ENCODE data around the gene HDAC10.

HDAC10 gene

GRCh38 chr22:50215297-50216054 is 35.6 kb downstream of the HDAC10 start:
- no peak for DNase-seq (ENCODE audit: insufficient read length, low spot score)
- FAIRE-seq, result no peak
- TF ChIP-seq TAF1 (IDR thresholded peaks at IDR 0.05; ENCODE audit: low read depth, low read length) (no peak), POLR2AphosphoS5 (IDR thresholded peaks at IDR 0.05; ENCODE audit: low read depth, low read length) (no peak), SPI1 (IDR thresholded peaks at IDR 0.05; ENCODE audit: low read depth, low read length) (no peak), PAX5 (IDR thresholded peaks at IDR 0.05; ENCODE audit: insufficient read depth, low read length, severe bottlenecking) (no peak), POU2F2 (IDR thresholded peaks at IDR 0.05; ENCODE audit: low read depth, low read length) (no peak), POLR2A (IDR thresholded peaks at IDR 0.05; ENCODE audit: low read depth, low read length) (no peak)

- FAIRE-seq, result no peak
Measured at GRCh38 chr22:50213263-50213662, 37.8 kb downstream of the HDAC10 start.

GRCh38 chr22:50211147-50211546 is 39.9 kb downstream of the HDAC10 start:
- TF ChIP-seq POU2F2 (IDR thresholded peaks at IDR 0.05; ENCODE audit: low read depth, low read length) (no peak), POLR2A (IDR thresholded peaks at IDR 0.05; ENCODE audit: low read depth, low read length) (no peak), SPI1 (IDR thresholded peaks at IDR 0.05; ENCODE audit: low read depth, low read length) (no peak), POLR2AphosphoS5 (IDR thresholded peaks at IDR 0.05; ENCODE audit: low read depth, low read length) (no peak), TAF1 (IDR thresholded peaks at IDR 0.05; ENCODE audit: low read depth, low read length) (no peak), PAX5 (IDR thresholded peaks at IDR 0.05; ENCODE audit: insufficient read depth, low read length, severe bottlenecking) (no peak)
- DNase-seq (ENCODE audit: insufficient read length, low spot score) (no peak), FAIRE-seq (no peak)

More at GRCh38 chr22:50213263-50213662, 37.8 kb downstream of the HDAC10 start:
- no peak for TF ChIP-seq POLR2A (IDR thresholded peaks at IDR 0.05; ENCODE audit: low read depth, low read length)
- no peak for TF ChIP-seq SPI1 (IDR thresholded peaks at IDR 0.05; ENCODE audit: low read depth, low read length)
- no peak for TF ChIP-seq POU2F2 (IDR thresholded peaks at IDR 0.05; ENCODE audit: low read depth, low read length)
- no peak for TF ChIP-seq POLR2AphosphoS5 (IDR thresholded peaks at IDR 0.05; ENCODE audit: low read depth, low read length)
- TF ChIP-seq TAF1 (IDR thresholded peaks at IDR 0.05; ENCODE audit: low read depth, low read length), result no peak
- no peak for TF ChIP-seq PAX5 (IDR thresholded peaks at IDR 0.05; ENCODE audit: insufficient read depth, low read length, severe bottlenecking)
- no peak for DNase-seq (ENCODE audit: insufficient read length, low spot score)

DNA sequence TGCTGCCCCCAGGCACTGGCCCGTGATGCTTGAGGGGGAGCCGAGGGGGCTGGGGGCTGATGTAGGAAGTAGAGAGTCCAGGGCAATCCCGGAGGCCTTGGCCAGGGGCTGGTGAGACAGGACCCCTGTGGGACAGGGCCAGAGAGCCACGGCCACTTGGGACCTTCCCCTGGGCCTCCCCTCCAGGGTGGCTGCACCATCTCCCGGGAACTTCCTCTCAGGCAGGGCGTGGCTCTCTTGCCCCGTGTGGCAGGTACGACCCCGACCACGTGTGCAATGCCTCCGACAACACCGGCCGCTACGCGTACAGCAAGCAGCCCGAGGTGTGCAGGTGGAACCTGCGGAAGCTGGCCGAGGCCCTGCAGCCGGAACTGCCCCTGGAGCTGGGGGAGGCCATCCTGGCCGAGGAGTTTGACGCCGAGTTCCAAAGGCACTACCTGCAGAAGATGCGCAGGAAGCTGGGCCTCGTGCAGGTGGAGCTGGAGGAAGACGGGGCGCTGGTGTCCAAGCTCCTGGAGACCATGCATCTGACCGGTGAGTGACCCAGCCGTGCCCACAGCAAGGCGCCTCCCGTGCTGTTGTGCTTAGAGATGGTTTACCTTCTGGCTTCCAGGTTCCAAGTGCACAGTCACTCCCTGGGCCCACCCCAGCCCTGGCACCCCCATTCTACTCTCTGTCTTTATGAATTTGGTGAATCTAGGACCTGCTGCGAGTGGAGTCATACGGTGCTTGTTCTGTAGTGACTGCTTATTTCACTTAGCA is 40.5 kb downstream of the HDAC10 start:
- TF ChIP-seq PAX5 (IDR thresholded peaks at IDR 0.05; ENCODE audit: insufficient read depth, low read length, severe bottlenecking), result no peak
- TF ChIP-seq SPI1 (IDR thresholded peaks at IDR 0.05; ENCODE audit: low read depth, low read length), result no peak
- no peak for TF ChIP-seq TAF1 (IDR thresholded peaks at IDR 0.05; ENCODE audit: low read depth, low read length)
- no peak for TF ChIP-seq POLR2AphosphoS5 (IDR thresholded peaks at IDR 0.05; ENCODE audit: low read depth, low read length)
- no peak for TF ChIP-seq POU2F2 (IDR thresholded peaks at IDR 0.05; ENCODE audit: low read depth, low read length)
- no peak for TF ChIP-seq POLR2A (IDR thresholded peaks at IDR 0.05; ENCODE audit: low read depth, low read length)
- FAIRE-seq (no peak), DNase-seq (ENCODE audit: insufficient read length, low spot score) (no peak)

- TF ChIP-seq PAX5 (IDR thresholded peaks at IDR 0.05; ENCODE audit: insufficient read depth, low read length, severe bottlenecking), result no peak
- TF ChIP-seq POLR2A (IDR thresholded peaks at IDR 0.05; ENCODE audit: low read depth, low read length), result no peak
- no peak for TF ChIP-seq POU2F2 (IDR thresholded peaks at IDR 0.05; ENCODE audit: low read depth, low read length)
- no peak for TF ChIP-seq SPI1 (IDR thresholded peaks at IDR 0.05; ENCODE audit: low read depth, low read length)
- TF ChIP-seq TAF1 (IDR thresholded peaks at IDR 0.05; ENCODE audit: low read depth, low read length), result no peak
- no peak for TF ChIP-seq POLR2AphosphoS5 (IDR thresholded peaks at IDR 0.05; ENCODE audit: low read depth, low read length)
- DNase-seq (ENCODE audit: insufficient read length, low spot score) (peak; percentile 88), FAIRE-seq (peak; percentile 94)
Measured at GRCh38 chr22:50209893-50210292, 41.2 kb downstream of the HDAC10 start.

- TF ChIP-seq SPI1 (IDR thresholded peaks at IDR 0.05; ENCODE audit: low read depth, low read length) (no peak), TAF1 (IDR thresholded peaks at IDR 0.05; ENCODE audit: low read depth, low read length) (no peak), POU2F2 (IDR thresholded peaks at IDR 0.05; ENCODE audit: low read depth, low read length) (no peak), POLR2A (IDR thresholded peaks at IDR 0.05; ENCODE audit: low read depth, low read length) (no peak), POLR2AphosphoS5 (IDR thresholded peaks at IDR 0.05; ENCODE audit: low read depth, low read length) (no peak), PAX5 (IDR thresholded peaks at IDR 0.05; ENCODE audit: insufficient read depth, low read length, severe bottlenecking) (no peak)
- no peak for DNase-seq (ENCODE audit: insufficient read length, low spot score)
- FAIRE-seq, result no peak
Measured at GRCh38 chr22:50208939-50209892, 41.8 kb downstream of the HDAC10 start.

DNA sequence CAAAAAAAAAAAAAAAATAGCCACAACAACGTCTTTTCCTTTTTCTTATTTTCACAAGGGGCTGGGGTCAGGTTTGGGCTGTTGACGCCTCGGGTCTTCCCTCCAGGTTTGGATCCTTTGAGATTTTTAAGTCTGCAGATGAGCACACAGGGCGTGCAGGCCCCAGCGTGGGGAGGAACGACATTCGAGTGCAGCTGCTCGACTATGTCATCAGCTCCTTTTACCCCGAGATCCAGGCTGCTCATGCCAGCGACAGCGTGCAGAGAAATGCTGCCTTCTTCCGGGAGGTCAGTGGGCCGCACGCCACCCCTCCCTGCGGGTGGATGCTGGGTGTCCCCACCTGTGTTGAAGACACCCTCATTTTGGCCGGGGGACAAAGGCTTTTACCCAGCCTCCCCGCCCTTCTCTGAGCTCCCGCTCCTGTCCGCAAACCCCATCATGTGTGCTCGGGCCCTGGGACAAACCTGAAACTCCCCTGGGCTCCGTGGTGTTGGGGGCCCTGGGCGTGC is 42.6 kb downstream of the HDAC10 start:
- TF ChIP-seq POU2F2 (IDR thresholded peaks at IDR 0.05; ENCODE audit: low read depth, low read length), result no peak
- FAIRE-seq, result no peak
- no peak for DNase-seq (ENCODE audit: insufficient read length, low spot score)

- no peak for TF ChIP-seq POU2F2 (IDR thresholded peaks at IDR 0.05; ENCODE audit: low read depth, low read length)
- TF ChIP-seq POLR2AphosphoS5 (IDR thresholded peaks at IDR 0.05; ENCODE audit: low read depth, low read length), result no peak
- TF ChIP-seq TAF1 (IDR thresholded peaks at IDR 0.05; ENCODE audit: low read depth, low read length), result no peak
- no peak for TF ChIP-seq SPI1 (IDR thresholded peaks at IDR 0.05; ENCODE audit: low read depth, low read length)
- TF ChIP-seq PAX5 (IDR thresholded peaks at IDR 0.05; ENCODE audit: insufficient read depth, low read length, severe bottlenecking), result no peak
- no peak for TF ChIP-seq POLR2A (IDR thresholded peaks at IDR 0.05; ENCODE audit: low read depth, low read length)
- no peak for DNase-seq (ENCODE audit: insufficient read length, low spot score)
- FAIRE-seq, result no peak
Measured at GRCh38 chr22:50207383-50208140, 43.5 kb downstream of the HDAC10 start.
